NCI-H146 treated with DMSO at 0.1 percent for 48 hours (cell line): ENCODE data around the gene USP44.

ENCODE experiments used
- DNase-seq: peaks from one replicate; lab custom pipeline; 2025; ENCODE audit not compliant: unreplicated experiment; lab: John Stamatoyannopoulos, UW

USP44 gene

GRCh38 chr12:95548539-95549391, 2.5 kb downstream of the USP44 start:
- peak; percentile 15 for DNase-seq

- peak; percentile 24 for DNase-seq
Measured at GRCh38 chr12:95548056-95548538, 3.2 kb downstream of the USP44 start.

GRCh38 chr12:95547522-95548055, 3.7 kb downstream of the USP44 start:
- DNase-seq = no peak

- DNase-seq = no peak
Measured at GRCh38 chr12:95546491-95546813, 4.8 kb downstream of the USP44 start.

- DNase-seq = peak; percentile 47
Measured at GRCh38 chr12:95545731-95546490, 5.4 kb downstream of the USP44 start.

- no peak for DNase-seq
Measured at GRCh38 chr12:95545303-95545702, 6.0 kb downstream of the USP44 start.

- DNase-seq = no peak
Measured at GRCh38 chr12:95544756-95545155, 6.5 kb downstream of the USP44 start.

- no peak for DNase-seq
Measured at GRCh38 chr12:95543305-95543704, 8.0 kb downstream of the USP44 start.

GRCh38 chr12:95541436-95541835, 9.8 kb downstream of the USP44 start:
- no peak for DNase-seq

- DNase-seq = no peak
Measured at GRCh38 chr12:95538656-95539055, 12.6 kb downstream of the USP44 start.

GRCh38 chr12:95538006-95538405, 13.3 kb downstream of the USP44 start:
- DNase-seq = no peak

- no peak for DNase-seq
Measured at GRCh38 chr12:95533985-95534384, 17.3 kb downstream of the USP44 start.

GRCh38 chr12:95532851-95533250, 18.4 kb downstream of the USP44 start:
- no peak for DNase-seq

GRCh38 chr12:95529693-95530225, 21.5 kb downstream of the USP44 start:
- DNase-seq = no peak

GRCh38 chr12:95528431-95528830, 22.8 kb downstream of the USP44 start:
- DNase-seq = no peak

GRCh38 chr12:95522692-95523091, 28.6 kb downstream of the USP44 start:
- DNase-seq = no peak

- DNase-seq = no peak
Measured at GRCh38 chr12:95520816-95521215, 30.5 kb downstream of the USP44 start.

GRCh38 chr12:95518944-95519343, 32.3 kb downstream of the USP44 start:
- no peak for DNase-seq

GRCh38 chr12:95517246-95517645, 34.0 kb downstream of the USP44 start:
- no peak for DNase-seq

- DNase-seq = no peak
Measured at GRCh38 chr12:95516757-95517156, 34.5 kb downstream of the USP44 start.

- DNase-seq = no peak
Measured at GRCh38 chr12:95515197-95515596, 36.1 kb downstream of the USP44 start.

GRCh38 chr12:95513599-95513998, 37.7 kb downstream of the USP44 start:
- DNase-seq = no peak
